Measurements from ENCODE around the gene KRABD2.

KRABD2 gene

GRCh38 chr17:8339540-8339939 is 37.0 kb downstream of the KRABD2 start, which contains the start of gene ODF4:
ODF4 (plus strand) TSS chr17:8339840; CDS start chr17:8340052, 212 bp downstream.
- Histone ChIP-seq H3K4me3 (ENCODE audit: extremely low read depth, insufficient read depth, low read length, poor library complexity, severe bottlenecking) (no peak within 1 kb of the TSS), H3K36me3 (ENCODE audit: control insufficient read depth, insufficient read depth, low read length) (no peaks in the 10 kb centered on the region), H3K9me3 (ENCODE audit: control insufficient read depth, low read length) (no peaks in the 10 kb centered on the region), H3K27ac (ENCODE audit: low read depth, low read length, severe bottlenecking) (no peak within 1 kb of the TSS), H3K4me1 (ENCODE audit: control insufficient read depth, insufficient read depth, low read length, poor library complexity, severe bottlenecking) (peaks cover 5% of the 10 kb centered on the region)
- WGBS, 2 experiments (ENCODE audit: insufficient coverage in 2 of 2) = 86% methylated on average over 1 of the region's 2 CpGs; no CpG with 5 or more reads in 1 of the 2 experiments

GRCh38 chr17:8338753-8339140 is 37.8 kb downstream of the KRABD2 start:
- H3K36me3 ChIP-seq (ENCODE audit: control insufficient read depth, insufficient read depth, low read length) = no peaks in the 10 kb centered on the region
- WGBS, 2 experiments (ENCODE audit: insufficient coverage in 2 of 2) = 80 to 100% methylated on average over 2 to 3 of the region's 5 CpGs
- H3K9me3 ChIP-seq (ENCODE audit: control insufficient read depth, low read length) = no peaks in the 10 kb centered on the region
- H3K27ac ChIP-seq (ENCODE audit: low read depth, low read length, severe bottlenecking) = no peak overlapping the region
- no peak overlapping the region for H3K4me3 ChIP-seq (ENCODE audit: extremely low read depth, insufficient read depth, low read length, poor library complexity, severe bottlenecking)
- H3K4me1 ChIP-seq (ENCODE audit: control insufficient read depth, insufficient read depth, low read length, poor library complexity, severe bottlenecking) = peaks cover 5% of the 10 kb centered on the region

GRCh38 chr17:8337802-8338752 is 38.4 kb downstream of the KRABD2 start:
- Histone ChIP-seq H3K4me1 (ENCODE audit: control insufficient read depth, insufficient read depth, low read length, poor library complexity, severe bottlenecking) (peaks cover 5% of the 10 kb centered on the region), H3K4me3 (ENCODE audit: extremely low read depth, insufficient read depth, low read length, poor library complexity, severe bottlenecking) (no peak overlapping the region), H3K27ac (ENCODE audit: low read depth, low read length, severe bottlenecking) (no peak overlapping the region), H3K9me3 (ENCODE audit: control insufficient read depth, low read length) (no peaks in the 10 kb centered on the region), H3K36me3 (ENCODE audit: control insufficient read depth, insufficient read depth, low read length) (no peaks in the 10 kb centered on the region)
- WGBS, 2 experiments (ENCODE audit: insufficient coverage in 2 of 2) = 33 to 54% methylated on average over 8 to 9 of the region's 11 CpGs

- no peaks in the 10 kb centered on the region for H3K36me3 ChIP-seq (ENCODE audit: control insufficient read depth, insufficient read depth, low read length)
- H3K9me3 ChIP-seq (ENCODE audit: control insufficient read depth, low read length) = no peaks in the 10 kb centered on the region
- no peak overlapping the region for H3K4me3 ChIP-seq (ENCODE audit: extremely low read depth, insufficient read depth, low read length, poor library complexity, severe bottlenecking)
- H3K4me1 ChIP-seq (ENCODE audit: control insufficient read depth, insufficient read depth, low read length, poor library complexity, severe bottlenecking) = peaks cover 5% of the 10 kb centered on the region
- no peak overlapping the region for H3K27ac ChIP-seq (ENCODE audit: low read depth, low read length, severe bottlenecking)
- WGBS, 2 experiments (ENCODE audit: insufficient coverage in 2 of 2) = 98 to 99% methylated on average over 4 of the region's 4 CpGs
Observed at GRCh38 chr17:8333281-8333680, 43.2 kb downstream of the KRABD2 start.

GRCh38 chr17:8332688-8333087 is 43.8 kb downstream of the KRABD2 start:
- 46 to 50% methylated on average over 4 of the region's 5 CpGs for WGBS, 2 experiments (ENCODE audit: insufficient coverage in 2 of 2)
- no peaks in the 10 kb centered on the region for H3K9me3 ChIP-seq (ENCODE audit: control insufficient read depth, low read length)
- H3K27ac ChIP-seq (ENCODE audit: low read depth, low read length, severe bottlenecking) = no peak overlapping the region
- peaks cover under 1% of the 10 kb centered on the region for H3K4me1 ChIP-seq (ENCODE audit: control insufficient read depth, insufficient read depth, low read length, poor library complexity, severe bottlenecking)
- H3K36me3 ChIP-seq (ENCODE audit: control insufficient read depth, insufficient read depth, low read length) = no peaks in the 10 kb centered on the region
- no peak overlapping the region for H3K4me3 ChIP-seq (ENCODE audit: extremely low read depth, insufficient read depth, low read length, poor library complexity, severe bottlenecking)

GRCh38 chr17:8332128-8332527 is 44.4 kb downstream of the KRABD2 start:
- H3K4me1 ChIP-seq (ENCODE audit: control insufficient read depth, insufficient read depth, low read length, poor library complexity, severe bottlenecking) = no peaks in the 10 kb centered on the region
- H3K9me3 ChIP-seq (ENCODE audit: control insufficient read depth, low read length) = no peaks in the 10 kb centered on the region
- no peak overlapping the region for H3K27ac ChIP-seq (ENCODE audit: low read depth, low read length, severe bottlenecking)
- H3K4me3 ChIP-seq (ENCODE audit: extremely low read depth, insufficient read depth, low read length, poor library complexity, severe bottlenecking) = no peak overlapping the region
- H3K36me3 ChIP-seq (ENCODE audit: control insufficient read depth, insufficient read depth, low read length) = no peaks in the 10 kb centered on the region
- WGBS, 2 experiments (ENCODE audit: insufficient coverage in 2 of 2) = 82 to 86% methylated on average over 1 to 2 of the region's 2 CpGs

- 37 to 49% methylated on average over 18 to 22 of the region's 25 CpGs for WGBS, 2 experiments (ENCODE audit: insufficient coverage in 2 of 2)
- Histone ChIP-seq H3K9me3 (ENCODE audit: control insufficient read depth, low read length) (no peaks in the 10 kb centered on the region), H3K4me1 (ENCODE audit: control insufficient read depth, insufficient read depth, low read length, poor library complexity, severe bottlenecking) (peaks cover 6% of the 10 kb centered on the region), H3K36me3 (ENCODE audit: control insufficient read depth, insufficient read depth, low read length) (no peaks in the 10 kb centered on the region), H3K4me3 (ENCODE audit: extremely low read depth, insufficient read depth, low read length, poor library complexity, severe bottlenecking) (peak overlapping the region; percentile 52), H3K27ac (ENCODE audit: low read depth, low read length, severe bottlenecking) (no peak overlapping the region)
Observed at GRCh38 chr17:8327303-8327649, 49.2 kb downstream of the KRABD2 start.
